ENCODE results near the gene NOA1. TPM values are rescaled to one million over a fixed set of nuclear protein-coding genes. Genes with fewer than 3 reads are reported as not detected.
A peak's percentile ranks its signal among the peaks of the same experiment; 100 is the strongest.

NOA1 gene
- total and polyA plus RNA-seq, 11 donors: 5.3 to 23.0 (median 12.2) TPM

DNA sequence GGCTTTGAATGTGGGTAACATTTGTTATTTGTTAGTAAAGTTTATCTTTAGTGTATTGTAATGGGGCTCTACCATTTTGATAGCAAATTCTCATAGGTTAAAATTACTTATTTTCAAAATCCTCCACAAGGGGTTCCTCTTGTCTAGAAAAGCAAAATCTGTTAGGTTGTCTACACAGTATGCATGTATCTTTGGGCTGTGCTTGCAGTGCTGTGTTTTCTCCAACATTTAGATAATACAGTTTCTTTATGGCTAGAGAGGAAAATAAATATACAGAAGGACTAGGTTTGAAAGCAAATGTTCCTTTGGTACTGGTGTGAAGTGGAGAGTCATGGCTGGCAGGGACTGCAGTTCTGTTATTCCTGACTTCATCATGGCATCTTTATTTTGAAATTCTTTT is 41.6 kb upstream of the NOA1 start:
- H3K36me3 ChIP-seq: peaks cover 0 to 100% (median 93%) of the 10 kb centered on the region in 9 donors
- H3K27me3 ChIP-seq: no peaks in the 10 kb centered on the region
- DNase-seq (no peak), ATAC-seq (peak in 2 of 4 donors; percentile 18 to 31)
- H3K4me1 ChIP-seq: peaks cover 0 to 27% (median 17%) of the 10 kb centered on the region in 12 donors
- no peaks in the 10 kb centered on the region for H3K9me3 ChIP-seq
- TF ChIP-seq, protein P1, sequence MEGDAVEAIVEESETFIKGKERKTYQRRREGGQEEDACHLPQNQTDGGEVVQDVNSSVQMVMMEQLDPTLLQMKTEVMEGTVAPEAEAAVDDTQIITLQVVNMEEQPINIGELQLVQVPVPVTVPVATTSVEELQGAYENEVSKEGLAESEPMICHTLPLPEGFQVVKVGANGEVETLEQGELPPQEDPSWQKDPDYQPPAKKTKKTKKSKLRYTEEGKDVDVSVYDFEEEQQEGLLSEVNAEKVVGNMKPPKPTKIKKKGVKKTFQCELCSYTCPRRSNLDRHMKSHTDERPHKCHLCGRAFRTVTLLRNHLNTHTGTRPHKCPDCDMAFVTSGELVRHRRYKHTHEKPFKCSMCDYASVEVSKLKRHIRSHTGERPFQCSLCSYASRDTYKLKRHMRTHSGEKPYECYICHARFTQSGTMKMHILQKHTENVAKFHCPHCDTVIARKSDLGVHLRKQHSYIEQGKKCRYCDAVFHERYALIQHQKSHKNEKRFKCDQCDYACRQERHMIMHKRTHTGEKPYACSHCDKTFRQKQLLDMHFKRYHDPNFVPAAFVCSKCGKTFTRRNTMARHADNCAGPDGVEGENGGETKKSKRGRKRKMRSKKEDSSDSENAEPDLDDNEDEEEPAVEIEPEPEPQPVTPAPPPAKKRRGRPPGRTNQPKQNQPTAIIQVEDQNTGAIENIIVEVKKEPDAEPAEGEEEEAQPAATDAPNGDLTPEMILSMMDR (IDR thresholded peaks at IDR 0.05): peak in 6 of 12 donors; percentile 16 to 39 (median 19)
- TF ChIP-seq POLR2A (IDR thresholded peaks at IDR 0.05): no peak
- no peak overlapping the region for H3K4me3 ChIP-seq
- peak overlapping the region in 4 of 12 donors; percentile 9 to 32 (median 16) for H3K27ac ChIP-seq
- intact Hi-C loops (cut with DNase I): no loop called here

GRCh38 chr4:57013543-57014120 is 36.2 kb upstream of the NOA1 start:
- H3K4me1 ChIP-seq: peaks cover 0 to 3% (median 1%) of the 10 kb centered on the region in 12 donors
- intact Hi-C loops (cut with DNase I): no loop called here
- ATAC-seq: peak in 1 of 4 donors; percentile 25
- H3K4me3 ChIP-seq: no peak overlapping the region
- DNase-seq: no peak
- H3K27ac ChIP-seq: no peak overlapping the region
- H3K36me3 ChIP-seq: peaks cover 2 to 100% (median 100%) of the 10 kb centered on the region in 9 donors
- TF ChIP-seq POLR2A (IDR thresholded peaks at IDR 0.05): no peak
- TF ChIP-seq, protein P1 (IDR thresholded peaks at IDR 0.05): no peak
- no peaks in the 10 kb centered on the region for H3K27me3 ChIP-seq
- WGBS, 4 donors: 80 to 90% (median 83%) methylated on average over 4 of the region's 4 CpGs
- H3K9me3 ChIP-seq: no peaks in the 10 kb centered on the region

DNA sequence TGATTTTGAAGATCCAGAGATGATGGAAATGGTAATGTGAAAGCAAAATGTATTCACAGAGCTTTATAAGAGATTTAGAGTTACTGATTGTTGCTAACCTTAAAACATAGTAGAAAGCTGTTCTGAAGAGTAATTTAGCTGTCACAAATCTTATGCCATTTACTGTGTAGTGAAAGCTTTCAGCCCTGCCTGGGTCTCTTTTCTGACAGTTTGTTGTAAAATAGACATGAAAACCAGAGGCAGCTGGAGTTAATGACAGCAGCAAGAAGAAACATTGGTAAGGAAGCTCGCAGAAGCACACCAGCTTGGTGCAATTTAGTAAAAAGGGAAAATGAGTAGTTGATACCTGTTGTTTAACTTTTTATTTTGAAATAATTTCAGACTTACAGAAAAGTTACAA is 22.3 kb upstream of the NOA1 start:
- H3K36me3 ChIP-seq: peaks cover 0 to 97% (median 89%) of the 10 kb centered on the region in 9 donors
- H3K27me3 ChIP-seq: no peaks in the 10 kb centered on the region
- peaks cover 4 to 13% (median 12%) of the 10 kb centered on the region in 12 donors for H3K4me1 ChIP-seq
- 97 to 100% (median 99%) methylated on average over 1 of the region's 1 CpG for WGBS, 4 donors
- ATAC-seq: no peak
- no peaks in the 10 kb centered on the region for H3K9me3 ChIP-seq
- DNase-seq: no peak
- no peak overlapping the region for H3K4me3 ChIP-seq
- intact Hi-C loops (cut with DNase I): no loop called here
- H3K27ac ChIP-seq: no peak overlapping the region
- no peak for TF ChIP-seq POLR2A (IDR thresholded peaks at IDR 0.05)
- TF ChIP-seq, protein P1 (IDR thresholded peaks at IDR 0.05): no peak

GRCh38 chr4:56995525-56995924 is 18.1 kb upstream of the NOA1 start:
- Histone ChIP-seq H3K27ac (peak overlapping the region in 11 of 12 donors; percentile 9 to 70 (median 55)), H3K4me1 (peaks cover 4 to 20% (median 12%) of the 10 kb centered on the region in 12 donors), H3K9me3 (no peaks in the 10 kb centered on the region), H3K36me3 (peaks cover 0 to 95% (median 86%) of the 10 kb centered on the region in 9 donors), H3K27me3 (no peaks in the 10 kb centered on the region), H3K4me3 (peak overlapping the region in 1 of 12 donors; percentile 8)
- DNase-seq: peak in 4 of 5 donors; percentile 79 to 83 (median 82)
- 9 to 15% (median 12%) methylated on average over 7 of the region's 7 CpGs for WGBS, 4 donors
- intact Hi-C loops (cut with DNase I): loop anchor here in 1 of 10 donors (2.0 kb wide), 1 partner anchor 17 kb away; the partner anchor contains the start of gene POLR2B
- TF ChIP-seq, protein P1 (IDR thresholded peaks at IDR 0.05): no peak
- no peak for TF ChIP-seq POLR2A (IDR thresholded peaks at IDR 0.05)
- peak; percentile 90 to 97 (median 96) for ATAC-seq

Data from heart left ventricle (tissue), 16 donors.